RWPE2 (cell line): ENCODE results near the gene SKAP1.

ENCODE experiments used
- ATAC-seq: fragments of 200-7000 bp; cut with Tn5 transposase; 3 replicates; pipeline ENCODE4 v1.9.1; 2021; ENCODE audit warnings: low read depth
- DNase-seq: peaks from one replicate; pipeline ENCODE4 v3.0.0-alpha.2; 2020; ENCODE audit warnings: low spot score
- H3K27ac ChIP-seq: fragments of 450-650 bp; 2 replicates; pipeline ENCODE4 v1.5.1; 2017; ENCODE audit warnings: mild to moderate bottlenecking; ENCODE audit not compliant: poor library complexity, severe bottlenecking
- H3K27me3 ChIP-seq: fragments of 250-450 bp; sonication (Bioruptor Pico); 2 replicates; pipeline ENCODE4 v1.5.1; 2021; ENCODE audit warnings: mild to moderate bottlenecking, moderate library complexity; ENCODE audit not compliant: insufficient read depth, poor library complexity, severe bottlenecking
- H3K36me3 ChIP-seq: fragments of 250-450 bp; sonication (Bioruptor Pico); 2 replicates; pipeline ENCODE4 v1.5.1; 2020; ENCODE audit warnings: low read depth, mild to moderate bottlenecking, moderate library complexity
- H3K4me1 ChIP-seq: fragments of 250-450 bp; sonication (Bioruptor Pico); 2 replicates; pipeline ENCODE4 v1.5.1; 2021; ENCODE audit warnings: mild to moderate bottlenecking, moderate library complexity; ENCODE audit not compliant: insufficient read depth, poor library complexity, severe bottlenecking
- H3K4me3 ChIP-seq: fragments of 250-450 bp; sonication (Bioruptor Pico); 2 replicates; pipeline ENCODE4 v1.5.1; 2021; ENCODE audit warnings: mild to moderate bottlenecking, moderate library complexity; ENCODE audit not compliant: severe bottlenecking
- H3K9me3 ChIP-seq: fragments of 250-450 bp; sonication (Bioruptor Pico); 2 replicates; pipeline ENCODE4 v1.5.1; 2021; ENCODE audit warnings: mild to moderate bottlenecking, moderate library complexity; ENCODE audit not compliant: severe bottlenecking
- TF ChIP-seq, protein P1 (sequence below): fragments of 450-650 bp; IDR thresholded peaks from one replicate; pipeline ENCODE4 v1.5.1; 2017; ENCODE audit warnings: mild to moderate bottlenecking, moderate library complexity; ENCODE audit not compliant: poor library complexity, severe bottlenecking

Gene SKAP1

GRCh38 chr17:48283907-48284306, 146.1 kb downstream of the SKAP1 start:
- no peak for DNase-seq
- ATAC-seq, result no peak
- no peaks in the 10 kb centered on the region for H3K36me3 ChIP-seq
- no peak overlapping the region for H3K4me3 ChIP-seq
- no peak overlapping the region for H3K27ac ChIP-seq
- TF ChIP-seq, protein P1, sequence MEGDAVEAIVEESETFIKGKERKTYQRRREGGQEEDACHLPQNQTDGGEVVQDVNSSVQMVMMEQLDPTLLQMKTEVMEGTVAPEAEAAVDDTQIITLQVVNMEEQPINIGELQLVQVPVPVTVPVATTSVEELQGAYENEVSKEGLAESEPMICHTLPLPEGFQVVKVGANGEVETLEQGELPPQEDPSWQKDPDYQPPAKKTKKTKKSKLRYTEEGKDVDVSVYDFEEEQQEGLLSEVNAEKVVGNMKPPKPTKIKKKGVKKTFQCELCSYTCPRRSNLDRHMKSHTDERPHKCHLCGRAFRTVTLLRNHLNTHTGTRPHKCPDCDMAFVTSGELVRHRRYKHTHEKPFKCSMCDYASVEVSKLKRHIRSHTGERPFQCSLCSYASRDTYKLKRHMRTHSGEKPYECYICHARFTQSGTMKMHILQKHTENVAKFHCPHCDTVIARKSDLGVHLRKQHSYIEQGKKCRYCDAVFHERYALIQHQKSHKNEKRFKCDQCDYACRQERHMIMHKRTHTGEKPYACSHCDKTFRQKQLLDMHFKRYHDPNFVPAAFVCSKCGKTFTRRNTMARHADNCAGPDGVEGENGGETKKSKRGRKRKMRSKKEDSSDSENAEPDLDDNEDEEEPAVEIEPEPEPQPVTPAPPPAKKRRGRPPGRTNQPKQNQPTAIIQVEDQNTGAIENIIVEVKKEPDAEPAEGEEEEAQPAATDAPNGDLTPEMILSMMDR, result no peak
- H3K4me1 ChIP-seq, result peaks cover under 1% of the 10 kb centered on the region
- no peaks in the 10 kb centered on the region for H3K9me3 ChIP-seq
- H3K27me3 ChIP-seq, result no peaks in the 10 kb centered on the region

DNA sequence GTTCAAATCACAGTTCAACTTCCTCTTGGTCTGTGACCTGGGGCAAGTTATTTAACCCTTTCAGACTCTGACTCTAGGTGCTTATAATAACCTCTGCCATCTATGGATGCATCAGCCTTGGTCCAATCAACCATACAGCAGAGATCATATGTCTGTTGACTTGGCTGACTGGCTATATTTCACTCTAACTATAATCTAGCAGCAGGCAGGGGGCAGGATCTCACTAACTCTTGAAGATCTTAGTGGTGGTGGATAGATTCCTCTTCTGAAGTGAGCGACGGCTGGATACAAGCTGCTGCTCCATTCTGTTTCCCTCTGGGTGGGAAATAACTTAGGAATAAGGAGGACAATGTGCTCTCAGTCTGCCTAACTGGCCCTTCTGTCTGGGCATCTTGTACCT, 146.6 kb downstream of the SKAP1 start:
- H3K36me3 ChIP-seq, result no peaks in the 10 kb centered on the region
- H3K27me3 ChIP-seq, result no peaks in the 10 kb centered on the region
- ATAC-seq (no peak), DNase-seq (no peak)
- TF ChIP-seq, protein P1, result no peak
- no peak overlapping the region for H3K4me3 ChIP-seq
- H3K4me1 ChIP-seq, result no peaks in the 10 kb centered on the region
- no peaks in the 10 kb centered on the region for H3K9me3 ChIP-seq
- H3K27ac ChIP-seq, result no peak overlapping the region

GRCh38 chr17:48282303-48282702, 147.7 kb downstream of the SKAP1 start:
- Histone ChIP-seq H3K4me3 (no peak overlapping the region), H3K27ac (no peak overlapping the region), H3K4me1 (no peaks in the 10 kb centered on the region), H3K36me3 (no peaks in the 10 kb centered on the region), H3K27me3 (no peaks in the 10 kb centered on the region), H3K9me3 (no peaks in the 10 kb centered on the region)
- TF ChIP-seq, protein P1, result no peak
- DNase-seq (no peak), ATAC-seq (no peak)

DNA sequence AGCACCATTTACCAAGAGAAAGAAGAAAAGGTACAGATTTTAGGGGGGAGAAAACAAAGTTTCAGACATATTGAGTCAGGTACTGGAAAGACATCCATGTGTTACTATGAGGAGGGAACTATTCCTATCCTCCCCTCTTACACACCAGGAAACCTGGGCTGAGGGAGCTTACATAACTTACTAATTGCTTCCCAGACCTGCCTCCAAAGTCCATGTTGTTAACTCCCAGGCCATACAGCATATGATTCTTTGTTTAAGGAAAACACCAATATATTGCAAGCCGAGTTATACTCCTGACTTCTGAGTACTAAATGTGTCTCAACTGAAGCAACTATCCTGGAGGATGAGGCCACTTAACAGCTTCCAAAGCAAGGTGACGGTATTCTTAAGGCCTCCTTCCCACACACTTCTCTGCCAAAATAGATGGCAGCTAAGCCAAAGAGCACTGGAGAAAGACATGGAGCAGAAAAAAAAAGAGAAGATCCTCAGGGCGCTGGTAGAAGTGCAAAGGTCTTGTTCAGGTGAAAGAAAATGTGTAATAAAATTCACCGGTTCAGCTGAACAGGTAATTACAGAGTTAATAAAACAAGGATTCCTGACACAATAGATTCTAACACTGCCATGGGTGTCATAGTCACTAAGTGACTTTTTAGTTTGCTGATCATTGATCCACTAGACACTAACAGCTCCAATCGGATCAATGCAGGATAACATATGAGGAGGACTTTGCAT, 151.1 kb downstream of the SKAP1 start:
- TF ChIP-seq, protein P1, result no peak
- no peak overlapping the region for H3K4me3 ChIP-seq
- no peaks in the 10 kb centered on the region for H3K27me3 ChIP-seq
- no peaks in the 10 kb centered on the region for H3K36me3 ChIP-seq
- no peak for ATAC-seq
- no peaks in the 10 kb centered on the region for H3K9me3 ChIP-seq
- no peak overlapping the region for H3K27ac ChIP-seq
- no peaks in the 10 kb centered on the region for H3K4me1 ChIP-seq
- DNase-seq, result no peak

GRCh38 chr17:48276776-48277175, 153.2 kb downstream of the SKAP1 start:
- no peak overlapping the region for H3K4me3 ChIP-seq

More at GRCh38 chr17:48276776-48277175, 153.2 kb downstream of the SKAP1 start:
- H3K36me3 ChIP-seq, result no peaks in the 10 kb centered on the region
- H3K27ac ChIP-seq, result no peak overlapping the region
- TF ChIP-seq, protein P1, result no peak
- H3K27me3 ChIP-seq, result no peaks in the 10 kb centered on the region
- H3K4me1 ChIP-seq, result no peaks in the 10 kb centered on the region
- H3K9me3 ChIP-seq, result no peaks in the 10 kb centered on the region
- ATAC-seq, result no peak
- DNase-seq, result no peak
